Activated naive CD4-positive, alpha-beta T cell treated with anti-CD3 and anti-CD28 coated beads, Interleukin-2, amount 50 U/mL, for 16 hours (primary cell): ENCODE data around the gene POLR2I.
"Not testable (repeated sequence)": the region's sequence is repeated elsewhere in the genome, so short reads cannot be mapped to it uniquely, and the experiment has no call there.

Experiments used
- DNase-seq: peaks from one replicate; pipeline ENCODE4 v3.0.0-alpha.2; 2020

POLR2I gene

GRCh38 chr19:36099166-36099785 lies 15.4 kb downstream of the POLR2I start:
- DNase-seq = no peak

- no peak for DNase-seq
Observed at GRCh38 chr19:36097036-36097435, 17.6 kb downstream of the POLR2I start.

- no peak for DNase-seq
Observed at GRCh38 chr19:36093687-36094086, 21.0 kb downstream of the POLR2I start.

GRCh38 chr19:36093146-36093662 lies 21.5 kb downstream of the POLR2I start:
- no peak for DNase-seq

- no peak for DNase-seq
Observed at GRCh38 chr19:36092566-36092965, 22.1 kb downstream of the POLR2I start.

GRCh38 chr19:36090910-36091695 lies 23.6 kb downstream of the POLR2I start:
- no peak for DNase-seq

GRCh38 chr19:36089847-36090246 lies 24.8 kb downstream of the POLR2I start:
- no peak for DNase-seq

GRCh38 chr19:36086326-36086725 lies 28.3 kb downstream of the POLR2I start:
- DNase-seq = no peak

- no peak for DNase-seq
Observed at GRCh38 chr19:36084231-36085009, 30.3 kb downstream of the POLR2I start.

GRCh38 chr19:36082916-36083315 lies 31.8 kb downstream of the POLR2I start:
- no peak for DNase-seq

- no peak for DNase-seq
Observed at GRCh38 chr19:36081894-36082293, 32.8 kb downstream of the POLR2I start.

- DNase-seq = no peak
Observed at GRCh38 chr19:36081385-36081784, 33.3 kb downstream of the POLR2I start.

GRCh38 chr19:36079389-36079945 lies 35.2 kb downstream of the POLR2I start:
- no peak for DNase-seq

GRCh38 chr19:36073121-36073876 lies 41.4 kb downstream of the POLR2I start:
- DNase-seq = no peak

GRCh38 chr19:36072081-36072480 lies 42.6 kb downstream of the POLR2I start:
- DNase-seq = no peak

- not testable (repeated sequence) for DNase-seq
Observed at GRCh38 chr19:36068810-36069499, 45.7 kb downstream of the POLR2I start.

GRCh38 chr19:36067681-36068080 lies 47.0 kb downstream of the POLR2I start:
- DNase-seq = no peak

- no peak for DNase-seq
Observed at GRCh38 chr19:36064826-36065225, 49.8 kb downstream of the POLR2I start.
